D721Med (cell line): ENCODE measurements around the gene MFSD11.
"Not testable (repeated sequence)": the region's sequence is repeated elsewhere in the genome, so short reads cannot be mapped to it uniquely, and the experiment has no call there.

Source experiments
- DNase-seq: peaks from one replicate; pipeline ENCODE4 v3.0.0; 2011; ENCODE audit warnings: low spot score; ENCODE audit not compliant: insufficient read length
- FAIRE-seq: peaks from 2 replicates; lab custom pipeline; 2011; peaks lifted over from hg19 to GRCh38; lab: Jason Lieb, UNC
- CTCF ChIP-seq: IDR thresholded peaks from 2 replicates; pipeline ENCODE4 v1.5.1; 2012; ENCODE audit warnings: mild to moderate bottlenecking, control low read depth; ENCODE audit not compliant: insufficient read depth; ENCODE audit errors: missing control alignments

MFSD11 gene

DNA sequence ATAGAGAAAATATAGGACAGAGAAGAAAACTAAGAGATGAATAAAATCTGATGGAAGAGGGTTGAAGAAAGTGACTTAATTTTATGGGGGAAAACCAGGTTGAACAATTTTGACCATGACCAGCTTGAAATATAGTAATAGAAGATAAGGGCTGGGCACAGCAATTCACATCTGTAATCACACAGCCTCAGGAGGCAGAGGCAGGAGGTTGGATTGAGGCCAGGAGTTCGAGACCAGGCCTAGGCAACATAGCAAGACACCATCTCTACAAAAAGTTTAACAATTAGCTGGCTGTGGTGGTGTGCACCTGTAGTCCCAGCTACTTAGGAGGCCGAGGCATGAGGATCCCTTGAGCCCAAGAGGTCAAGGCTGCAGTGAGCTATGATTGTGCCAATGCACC lies 35.8 kb upstream of the MFSD11 start:
- DNase-seq (no peak), FAIRE-seq (no peak)
- no peak for TF ChIP-seq CTCF

DNA sequence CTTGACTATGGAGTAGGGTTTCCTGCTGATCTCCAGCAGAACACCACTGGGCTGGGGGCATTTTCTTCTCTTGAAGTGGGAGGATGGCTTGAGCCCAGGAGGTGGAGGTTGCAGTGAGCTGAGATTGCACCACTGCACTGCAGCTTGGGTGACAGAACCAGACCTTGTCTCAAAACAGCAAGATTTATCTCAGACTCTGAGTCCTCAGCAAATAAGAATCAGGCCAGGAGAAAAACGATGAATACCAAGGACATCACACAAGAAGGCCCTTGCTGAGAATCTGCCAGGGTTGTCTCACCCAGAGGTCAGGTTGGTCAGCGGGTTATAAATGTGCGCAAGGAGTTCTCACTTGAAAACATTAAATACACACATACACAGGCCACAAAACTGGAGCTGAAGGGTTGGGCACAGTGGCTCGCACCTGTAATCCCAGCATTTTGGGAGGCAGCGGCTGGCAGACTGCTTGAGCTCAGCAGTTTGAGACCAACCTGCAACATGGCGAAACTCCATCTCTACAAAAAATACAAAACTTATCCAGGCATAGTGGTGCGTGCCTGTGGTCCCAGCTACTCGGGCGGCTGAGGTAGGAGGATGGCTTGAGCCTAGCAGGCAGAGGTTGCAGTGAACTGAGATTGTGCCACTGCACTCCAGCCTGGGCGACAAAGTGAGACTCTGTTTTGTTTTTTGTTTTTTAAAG lies 34.8 kb upstream of the MFSD11 start:
- TF ChIP-seq CTCF, result no peak
- FAIRE-seq (no peak), DNase-seq (no peak)

DNA sequence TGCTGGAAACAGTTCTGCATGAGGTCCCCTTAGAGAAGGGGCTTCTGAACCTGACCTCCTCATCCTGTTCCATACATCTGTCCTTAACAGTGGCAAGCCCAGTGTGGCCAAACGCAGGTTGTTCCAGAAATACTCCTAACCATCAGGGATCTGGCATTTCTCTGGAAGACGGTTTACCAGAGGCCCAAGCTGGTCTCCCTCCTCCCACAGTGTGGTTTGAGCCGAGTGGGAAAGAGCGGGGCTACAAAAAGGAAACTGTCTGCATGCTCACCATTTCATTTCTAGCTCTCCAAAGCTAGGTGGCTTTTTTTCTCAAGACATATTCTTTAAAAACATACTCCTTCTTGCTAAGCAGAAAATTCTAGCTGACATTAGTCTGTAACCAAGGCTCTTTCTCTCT lies 33.1 kb upstream of the MFSD11 start:
- FAIRE-seq (no peak), DNase-seq (no peak)
- TF ChIP-seq CTCF, result no peak

- DNase-seq (no peak), FAIRE-seq (peak; percentile 66)
- no peak for TF ChIP-seq CTCF
Measured at GRCh38 chr17:76706817-76707216, 31.1 kb upstream of the MFSD11 start.

GRCh38 chr17:76707985-76708807 lies 29.7 kb upstream of the MFSD11 start:
- FAIRE-seq (no peak), DNase-seq (peak; percentile 94)
- TF ChIP-seq CTCF, result peak; percentile 98

GRCh38 chr17:76709077-76709950 lies 28.6 kb upstream of the MFSD11 start:
- DNase-seq (no peak), FAIRE-seq (no peak)
- TF ChIP-seq CTCF, result no peak

GRCh38 chr17:76709951-76710862 lies 27.7 kb upstream of the MFSD11 start:
- FAIRE-seq, DNase-seq: not testable (repeated sequence)
